Kasumi-1 (cell line): ENCODE data around the gene BBX.
A peak's percentile ranks its signal among the peaks of the same experiment; 100 is the strongest.

Experiments
- DNase-seq, 2 experiments: peaks; one replicate each; lab custom pipeline; 2025; lab: John Stamatoyannopoulos, UW

The BBX gene

DNA sequence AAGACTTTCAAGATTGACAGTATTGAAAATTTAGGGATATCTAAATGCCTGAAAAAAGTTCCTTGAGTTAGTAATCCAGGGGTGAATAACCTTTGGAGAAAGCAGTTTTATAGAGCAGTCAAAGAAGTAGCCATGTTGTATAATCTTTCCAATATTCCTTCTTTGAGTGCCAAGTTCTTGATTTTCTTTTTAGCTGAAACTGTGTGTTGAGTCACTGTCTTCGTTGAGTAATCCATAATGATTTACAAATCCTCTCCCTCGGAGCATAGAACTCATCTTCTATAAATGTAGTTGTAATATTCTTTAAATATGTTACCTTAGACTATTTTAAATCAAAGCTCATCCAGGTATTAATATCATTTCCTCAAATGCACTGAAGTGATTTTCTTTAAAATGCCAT, 135.2 kb downstream of the BBX start:
- DNase-seq, result no peak

DNA sequence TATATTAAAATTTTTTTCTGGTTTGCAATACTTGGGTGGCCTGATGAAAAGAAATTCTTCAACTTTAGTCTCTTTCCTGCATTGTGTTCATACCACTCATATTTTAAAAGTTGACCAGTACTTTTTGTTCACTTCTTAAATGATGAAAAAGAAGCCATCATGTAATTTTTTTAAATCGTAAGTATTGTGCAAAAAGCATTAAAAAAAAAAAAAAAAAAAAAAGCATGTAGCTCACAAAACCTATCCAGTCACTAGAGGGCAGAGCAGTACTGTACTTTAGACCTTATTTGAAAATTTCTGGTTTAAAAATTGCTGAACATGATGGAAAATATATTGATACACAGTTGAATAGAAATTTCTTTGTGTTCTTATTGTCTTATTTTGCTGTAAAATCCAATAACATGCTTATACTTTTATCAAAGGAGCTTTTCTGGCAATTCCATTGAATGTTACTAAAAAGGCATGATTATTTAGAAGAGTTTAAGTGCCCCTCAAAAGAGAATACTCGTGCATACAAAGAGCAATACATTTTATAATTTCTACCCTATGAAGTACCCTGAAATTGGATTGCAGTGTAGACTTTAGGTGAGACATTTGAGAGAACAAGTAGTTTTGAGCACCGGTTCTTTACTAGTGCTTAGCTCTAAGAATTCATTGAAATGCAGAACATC, 137.7 kb downstream of the BBX start:
- DNase-seq, result peak; percentile 63 to 84

DNA sequence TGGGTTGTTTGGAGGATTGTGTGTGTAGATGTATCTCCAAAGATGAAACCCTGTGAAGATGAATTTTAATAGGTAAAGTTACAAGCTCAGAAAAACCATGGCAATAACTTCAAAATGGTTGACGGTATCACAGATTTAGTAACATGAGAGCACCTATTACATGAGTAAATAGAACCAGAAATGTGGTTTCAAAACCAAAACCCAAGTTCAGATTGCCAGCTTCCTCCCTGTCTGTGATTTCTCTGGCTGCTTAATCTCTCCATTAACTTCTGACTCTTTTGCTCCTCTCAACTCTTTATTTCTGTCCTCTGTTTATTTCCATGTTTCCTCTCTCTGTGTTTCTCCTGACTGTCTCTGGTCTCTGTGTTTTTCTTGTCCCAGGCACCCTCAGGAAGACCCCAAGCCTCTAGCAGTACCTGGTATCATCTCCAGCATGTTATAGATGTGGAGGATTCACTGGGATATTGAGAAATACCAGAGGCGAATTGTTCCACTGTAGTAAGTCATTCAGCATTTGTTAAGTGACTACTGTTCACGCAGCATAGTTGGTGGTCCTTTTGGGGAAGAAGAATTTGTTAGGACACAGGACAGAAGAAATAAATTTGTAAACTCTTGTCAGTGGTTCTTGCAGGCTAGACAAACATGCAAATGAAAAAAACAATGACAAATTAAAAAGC, 138.8 kb downstream of the BBX start:
- peak in 1 of 2 experiments; percentile 8 for DNase-seq

DNA sequence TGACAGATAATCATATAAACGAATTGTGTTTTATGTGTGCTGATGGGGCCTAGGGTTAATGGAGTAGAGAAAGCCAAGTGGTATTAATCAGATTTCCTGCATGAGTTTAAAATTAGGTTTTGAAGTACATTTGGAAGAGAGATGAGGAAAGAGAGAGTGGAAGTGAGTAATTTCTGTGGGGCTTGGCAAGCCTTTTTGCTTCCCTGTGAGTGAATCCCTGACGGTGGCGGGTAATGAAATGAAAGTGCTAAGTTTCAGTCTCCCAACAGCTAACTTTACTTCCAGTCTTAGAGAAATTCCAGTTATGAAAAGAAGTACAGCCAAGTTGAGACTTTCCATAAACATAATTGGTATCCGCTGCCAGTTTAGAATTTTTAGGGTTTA, 139.4 kb downstream of the BBX start:
- no peak for DNase-seq

DNA sequence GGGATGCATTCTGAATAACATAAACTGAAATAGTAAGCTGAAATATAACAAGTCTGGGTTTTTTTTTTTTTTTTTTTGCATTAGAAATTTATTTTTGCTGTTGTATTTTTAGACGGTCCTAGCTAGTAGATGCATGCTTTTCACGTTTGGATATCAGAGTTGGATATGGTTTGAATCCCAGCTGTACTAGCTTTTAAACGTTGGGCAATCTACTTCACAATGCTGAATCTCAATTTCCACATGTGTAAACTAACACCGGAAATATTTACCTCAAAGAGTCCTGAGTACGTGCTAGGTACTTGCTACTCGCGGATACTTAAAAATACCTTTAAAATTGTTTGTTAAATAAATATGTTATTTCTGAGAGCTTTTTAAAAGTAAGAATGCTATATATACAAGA, 139.8 kb downstream of the BBX start:
- no peak for DNase-seq

DNA sequence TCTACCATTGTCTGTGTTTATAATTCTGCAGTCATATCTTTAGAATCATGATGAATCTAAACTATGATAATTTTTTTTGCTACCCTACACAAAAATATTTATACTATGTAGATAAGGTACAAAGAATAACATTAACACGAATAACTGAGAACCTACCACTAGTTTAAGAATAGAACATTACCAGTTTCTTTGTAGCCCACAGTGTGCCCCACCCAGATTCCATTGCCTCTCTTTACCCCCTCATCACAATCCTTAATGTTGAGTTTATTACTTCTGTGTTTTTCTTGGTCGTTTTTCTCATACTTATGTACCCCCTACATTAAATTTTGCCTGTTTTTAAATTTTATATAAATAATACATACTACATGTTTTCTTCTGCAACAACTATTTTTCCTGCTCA, 140.5 kb downstream of the BBX start:
- DNase-seq, result no peak

DNA sequence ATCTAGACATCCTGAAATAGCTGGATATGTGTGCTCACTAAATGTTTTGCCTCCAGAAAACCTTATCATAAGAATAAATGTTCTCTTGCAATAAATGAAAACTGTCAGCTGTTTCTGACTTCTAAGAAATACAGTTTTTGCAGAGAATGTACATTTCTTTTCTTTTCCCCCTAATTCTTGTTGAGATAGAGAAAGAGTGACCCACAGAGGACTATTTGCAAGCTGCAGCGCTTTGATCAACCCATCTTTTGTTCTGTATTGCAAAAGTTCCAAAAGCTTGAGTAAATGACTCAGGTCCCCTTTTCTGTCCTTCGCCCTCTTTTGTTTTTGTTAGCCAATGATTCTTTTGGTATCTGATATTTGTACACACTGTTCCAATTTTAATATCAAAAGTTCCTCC, 141.9 kb downstream of the BBX start:
- DNase-seq, result no peak

DNA sequence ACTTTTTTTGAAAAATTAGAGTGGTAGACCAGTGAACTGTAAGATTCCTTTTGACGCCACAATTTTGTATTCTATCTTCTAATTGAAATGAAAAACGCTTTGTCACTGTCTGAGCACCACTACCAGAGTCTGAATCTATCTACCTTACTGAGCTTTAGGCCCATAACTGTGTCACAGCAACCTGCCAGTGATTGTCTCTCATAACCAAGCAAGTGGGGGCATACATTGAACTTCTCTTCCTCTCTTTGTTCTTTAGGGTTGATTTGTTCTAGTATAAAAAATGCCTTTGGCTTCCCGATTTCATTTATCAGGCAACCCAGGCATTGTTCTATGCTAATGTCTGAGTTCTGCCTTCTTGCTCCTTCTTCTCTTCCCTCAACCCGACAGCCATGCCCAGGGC, 142.6 kb downstream of the BBX start:
- no peak for DNase-seq

DNA sequence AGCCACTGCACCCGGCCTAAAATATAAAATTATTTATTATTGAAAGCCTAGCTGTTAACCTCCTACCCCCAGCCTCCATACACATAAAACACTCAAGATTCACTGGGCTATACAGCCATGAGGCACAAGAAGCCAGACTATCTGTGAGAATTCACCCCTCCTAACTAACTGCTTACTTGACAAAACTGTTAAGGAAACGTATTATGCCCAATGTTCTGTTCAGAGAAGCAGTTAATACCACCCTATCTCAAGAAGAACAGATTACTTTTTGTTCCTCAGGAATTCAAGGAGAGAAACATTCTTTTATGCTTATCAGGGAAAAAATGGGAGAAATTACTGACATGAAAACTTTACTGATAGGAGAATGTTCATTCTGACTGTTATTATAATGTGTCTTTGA, 144.1 kb downstream of the BBX start:
- no peak for DNase-seq

DNA sequence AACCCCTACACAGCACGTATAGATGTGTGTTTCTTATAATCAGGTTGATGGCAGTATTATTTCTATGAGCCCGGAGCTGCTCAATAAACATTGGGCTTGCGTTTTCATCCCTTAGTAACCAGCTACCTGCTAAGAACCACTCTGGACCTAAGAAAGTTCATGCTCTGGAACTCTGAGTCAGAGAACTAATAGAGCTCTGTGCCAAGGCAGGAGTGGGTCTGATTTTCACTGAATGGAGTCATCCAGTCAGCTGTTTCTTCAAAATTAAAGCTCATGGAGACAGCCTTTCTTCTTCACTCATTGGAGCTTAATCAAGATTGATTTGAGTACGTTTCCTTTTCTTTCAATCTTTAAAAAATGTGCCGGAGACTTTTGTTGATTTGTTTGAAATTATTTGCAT, 145.7 kb downstream of the BBX start:
- DNase-seq, result no peak

DNA sequence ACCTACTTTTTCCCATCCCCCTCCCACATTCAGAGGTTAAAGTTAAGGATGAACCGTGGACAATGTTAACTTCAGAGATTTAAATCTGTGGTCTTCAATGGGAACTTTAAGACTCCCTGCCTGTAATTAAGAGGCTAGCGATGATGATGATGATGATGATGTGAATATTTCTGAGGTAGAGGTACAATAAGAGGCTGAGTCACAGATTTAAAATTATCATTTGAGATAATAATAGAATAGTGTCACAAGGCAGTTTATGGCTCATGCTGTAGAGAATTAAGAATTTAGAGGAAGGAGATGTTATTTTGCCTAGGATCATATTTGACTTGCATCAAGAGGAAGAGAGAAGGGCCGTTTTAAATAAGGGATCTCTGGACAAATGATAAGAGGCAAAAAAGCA, 146.2 kb downstream of the BBX start:
- DNase-seq, result no peak

DNA sequence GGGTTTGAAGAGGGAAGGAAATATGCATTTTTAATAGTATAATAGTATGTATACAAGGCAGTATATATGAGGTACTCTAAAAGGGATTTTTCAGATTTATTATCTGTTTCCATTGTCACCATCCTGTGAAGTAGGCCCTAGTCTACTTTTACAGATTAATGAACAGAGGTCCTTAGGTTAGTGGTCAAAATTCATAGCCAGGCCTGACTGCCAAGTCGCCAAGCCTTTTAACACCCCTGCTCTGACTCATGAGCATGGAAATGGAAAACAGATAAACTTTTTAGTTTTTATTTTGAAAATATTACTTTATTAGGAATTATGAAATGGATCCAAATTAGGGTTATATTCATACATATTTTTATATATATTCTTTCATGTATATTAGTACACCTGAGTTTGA, 146.9 kb downstream of the BBX start:
- no peak for DNase-seq

DNA sequence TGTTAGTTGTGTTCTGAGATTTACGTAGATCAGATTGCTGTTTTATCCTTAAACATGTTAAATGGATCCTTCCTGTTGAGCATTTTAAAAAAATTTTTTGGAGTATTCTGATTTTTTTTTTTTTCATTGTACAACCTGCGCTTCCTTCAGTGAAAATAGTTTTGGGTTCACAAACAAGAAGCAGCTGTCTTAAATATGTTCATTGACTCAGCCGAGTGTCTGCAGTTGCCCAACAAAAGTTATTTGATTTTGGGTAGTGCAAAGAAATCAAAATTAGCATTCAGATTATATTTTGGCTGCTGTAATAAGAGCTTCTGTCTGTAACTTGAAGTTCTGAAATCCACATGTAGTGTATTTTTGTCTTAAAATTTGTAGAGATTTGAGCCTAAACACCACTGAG, 148.2 kb downstream of the BBX start:
- DNase-seq, result no peak

DNA sequence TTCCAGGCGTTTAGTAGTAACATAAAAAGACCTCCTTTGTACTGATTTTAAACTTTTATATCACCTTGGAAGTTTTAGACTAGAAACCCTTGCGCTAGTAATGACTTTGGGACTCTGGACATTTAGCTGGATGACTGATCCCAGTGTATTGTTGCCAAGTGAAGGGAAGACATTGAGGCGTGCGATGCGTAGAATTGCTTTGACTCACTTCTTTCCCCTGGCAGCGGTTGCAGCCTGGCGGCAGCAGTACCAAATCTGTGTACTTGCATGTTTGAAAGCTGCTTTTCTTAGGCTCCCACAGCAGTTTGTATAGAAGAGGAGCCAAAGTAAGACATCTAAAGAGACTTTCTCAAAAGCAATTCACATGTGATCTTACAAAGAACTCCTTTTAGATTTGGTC, 151.6 kb downstream of the BBX start:
- DNase-seq, result no peak

DNA sequence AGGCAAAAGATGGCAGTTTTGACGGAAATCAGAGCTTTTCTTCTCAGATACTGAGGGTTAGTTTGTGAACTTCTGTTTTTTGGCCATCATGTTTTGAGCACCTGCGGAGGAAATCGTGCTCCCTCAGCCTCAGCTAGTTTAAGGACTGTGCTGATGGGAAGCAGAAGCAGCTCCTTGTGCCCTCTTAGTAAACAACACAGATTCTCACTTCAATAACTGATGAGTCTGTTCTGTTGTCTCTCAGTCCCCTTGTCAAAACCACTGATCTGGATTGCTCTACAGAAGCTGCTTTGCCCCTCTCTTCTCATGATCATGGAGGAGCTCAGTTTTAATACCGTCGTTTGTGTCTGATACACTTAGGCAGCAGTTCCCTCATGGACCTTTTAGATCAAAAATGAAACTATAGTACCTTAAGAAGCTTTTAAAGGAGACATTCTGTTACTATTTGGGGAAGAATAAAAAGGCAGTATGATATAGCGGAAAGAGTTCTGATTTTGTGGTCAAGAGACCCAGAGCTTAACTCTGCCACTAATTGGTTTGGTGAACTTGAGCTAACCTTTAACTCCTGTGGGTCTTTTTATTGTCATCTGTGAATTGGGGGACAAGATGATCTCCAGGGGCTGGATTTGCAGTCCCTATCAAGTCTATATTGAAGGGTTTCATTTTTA, 152.6 kb downstream of the BBX start:
- DNase-seq, result no peak

DNA sequence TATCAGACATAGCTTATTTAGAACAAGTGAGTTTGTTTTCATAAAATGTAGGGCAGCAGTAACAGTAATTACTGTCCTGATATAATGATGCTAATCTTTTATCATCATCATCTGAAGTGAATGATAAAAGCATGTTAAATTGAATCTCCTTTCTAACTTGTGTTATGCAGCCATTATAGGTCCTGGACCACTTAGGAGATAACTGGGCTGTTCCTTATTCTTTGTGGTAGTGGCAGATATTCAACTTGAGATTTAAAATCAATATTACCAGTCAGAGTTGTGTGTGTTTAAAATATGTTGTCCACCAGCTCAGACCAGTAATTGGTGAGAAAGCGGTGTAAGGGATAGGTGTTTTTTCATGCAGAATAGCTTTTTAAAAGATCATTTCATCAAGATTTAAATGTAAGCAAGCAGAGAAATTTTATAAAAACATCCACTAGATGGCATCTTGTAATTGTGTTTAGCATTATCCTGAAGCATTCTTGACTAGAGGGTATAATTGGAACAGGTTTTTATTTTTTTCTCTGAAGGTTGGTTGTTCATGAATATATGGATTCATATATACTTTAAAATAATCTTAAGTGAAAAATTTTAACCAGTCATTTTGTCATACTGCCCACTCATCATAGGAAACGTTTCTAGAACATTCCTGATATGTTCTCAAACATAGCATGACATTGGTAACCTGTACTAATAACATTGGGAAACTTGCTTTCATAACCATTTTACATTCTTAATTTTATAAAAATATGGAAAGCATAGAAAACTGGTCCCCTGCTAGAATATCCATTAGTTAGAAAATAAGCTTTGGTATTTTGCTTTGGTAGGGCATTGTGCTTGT, 153.9 kb downstream of the BBX start:
- DNase-seq, result peak; percentile 65 to 90

DNA sequence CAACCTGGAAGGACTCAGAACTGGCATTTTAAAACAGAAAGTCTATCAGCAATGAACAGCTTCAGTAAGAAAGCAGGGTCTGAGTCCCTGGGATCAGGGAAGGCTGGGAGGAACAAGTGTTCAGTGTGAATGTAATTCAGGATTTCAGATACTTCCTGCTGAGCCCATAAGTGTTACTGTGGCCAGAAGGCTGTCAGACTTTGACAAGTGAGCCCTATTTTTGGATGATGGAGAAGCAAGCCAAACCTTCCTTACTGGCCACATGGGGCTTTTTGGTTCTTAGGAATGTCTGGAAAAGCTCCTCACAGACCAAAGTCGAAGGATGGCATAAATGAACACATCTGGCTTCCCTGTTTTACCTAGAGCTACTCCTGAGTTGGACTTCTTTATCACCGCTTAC, 157.2 kb downstream of the BBX start:
- no peak for DNase-seq

DNA sequence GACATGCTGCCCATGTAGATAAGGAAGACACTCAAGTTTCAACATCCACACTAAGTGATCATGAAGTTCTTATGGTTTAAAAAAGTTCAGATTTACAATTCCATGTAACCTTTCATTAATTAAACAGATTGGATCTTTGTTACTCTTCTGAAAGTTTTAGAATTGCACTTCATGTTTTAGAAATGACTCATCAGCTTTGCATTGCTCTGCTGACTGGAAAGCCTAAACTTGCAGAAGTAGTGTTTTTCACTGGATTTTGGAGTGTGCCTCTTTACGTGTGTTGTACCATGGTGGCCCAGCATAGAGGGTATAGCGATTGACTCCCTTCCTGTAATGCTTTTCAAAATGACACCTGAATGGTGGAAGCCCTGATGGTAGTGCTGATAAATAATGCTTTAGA, 157.9 kb downstream of the BBX start:
- DNase-seq, result no peak

DNA sequence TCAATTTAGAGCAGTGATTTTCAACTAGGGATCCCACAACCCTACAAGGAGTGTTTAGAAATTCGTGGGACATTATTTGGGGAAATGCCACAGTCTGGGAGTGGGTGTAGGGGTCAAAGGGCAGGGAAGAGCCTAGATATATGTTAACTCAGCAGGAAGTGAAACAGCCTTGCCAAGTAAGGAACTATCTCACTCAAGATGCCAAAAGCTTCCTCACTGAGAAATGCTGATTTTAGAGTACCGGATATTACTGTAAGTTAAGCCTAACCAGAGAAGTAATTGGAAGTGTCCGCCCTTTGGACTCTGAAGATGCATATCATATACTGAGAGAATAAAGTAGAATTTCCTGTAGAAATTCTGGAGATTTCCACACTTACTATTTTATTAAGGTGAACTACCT, 158.6 kb downstream of the BBX start:
- no peak for DNase-seq

DNA sequence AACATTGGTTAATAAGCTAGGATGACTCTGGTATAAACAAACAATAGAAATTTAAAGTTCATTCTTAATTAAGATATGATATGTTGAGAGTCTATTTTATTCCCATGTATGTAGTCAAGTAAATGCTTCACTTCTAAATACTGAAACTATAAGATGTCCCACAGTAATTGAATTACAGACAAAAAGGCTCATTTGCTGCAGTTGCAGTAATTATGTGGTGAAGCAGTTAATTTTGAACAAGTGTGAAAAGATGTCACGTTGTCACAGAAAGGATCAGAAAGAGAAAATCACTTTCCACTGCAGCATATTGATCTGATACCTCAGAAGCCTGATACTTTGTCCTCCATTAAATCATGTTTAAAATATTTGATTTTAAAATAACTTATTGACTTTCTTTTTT, 159.8 kb downstream of the BBX start:
- no peak for DNase-seq

DNA sequence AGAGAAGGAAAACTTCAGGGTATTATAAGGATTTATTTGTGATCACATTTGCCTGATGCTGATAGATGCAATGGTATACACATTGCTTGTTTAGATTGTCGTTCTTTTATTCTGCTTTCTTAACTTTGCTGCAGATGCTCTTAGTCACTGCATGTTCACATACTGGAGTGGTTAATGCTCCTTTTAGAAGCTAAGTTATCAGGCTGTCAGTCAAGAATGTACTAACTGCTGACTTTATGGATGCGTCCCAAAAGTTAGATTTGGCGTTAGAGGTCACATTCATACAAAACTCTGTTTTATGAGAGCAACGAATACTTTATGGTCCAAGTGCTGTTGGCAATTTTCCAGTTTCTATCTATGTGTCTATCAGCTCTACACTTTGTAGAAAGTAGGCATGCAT, 160.7 kb downstream of the BBX start:
- DNase-seq, result no peak

DNA sequence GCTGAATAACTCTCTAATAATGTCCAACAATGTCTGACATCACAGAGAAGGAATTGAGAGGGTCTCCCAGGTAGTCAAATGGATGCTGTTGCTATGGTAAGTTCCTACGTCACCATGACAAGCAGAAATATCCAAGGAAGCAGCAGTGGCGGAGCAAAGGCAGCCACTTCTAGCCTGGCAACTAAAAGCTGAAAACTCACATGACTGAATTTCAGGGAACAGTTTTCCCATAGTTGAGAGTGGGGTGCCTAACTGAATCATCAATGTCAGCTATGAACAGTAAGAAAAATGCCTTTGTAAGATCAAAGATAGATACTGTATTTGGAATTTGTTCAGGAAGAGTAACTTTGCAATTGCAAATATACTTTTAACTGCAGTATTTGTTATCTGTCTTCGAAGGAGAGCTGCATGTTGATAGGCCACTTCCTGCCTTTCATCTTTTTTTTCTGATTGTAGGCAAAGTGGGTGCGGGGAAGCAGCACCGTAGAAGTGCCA, 161.7 kb downstream of the BBX start:
- no peak for DNase-seq

DNA sequence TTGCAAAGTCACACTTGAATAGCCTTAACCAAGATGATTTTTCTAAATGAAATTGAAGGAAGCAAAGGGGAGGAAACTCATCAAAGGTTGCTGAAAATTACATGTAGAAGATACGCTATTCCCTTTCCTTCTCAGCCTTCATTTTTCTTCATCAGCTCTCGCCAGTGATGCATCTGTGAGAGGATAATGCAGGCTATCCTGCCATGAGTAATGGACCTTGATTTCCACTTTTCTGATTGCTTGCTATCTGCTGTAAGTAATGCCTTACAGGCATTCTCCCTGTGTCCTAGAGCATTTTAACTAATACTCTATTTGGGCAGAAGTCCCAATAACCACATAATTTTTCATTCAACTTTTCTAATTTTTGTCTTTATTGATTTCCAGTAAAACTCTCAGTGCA, 162.6 kb downstream of the BBX start:
- no peak for DNase-seq
